ENCODE results near the gene EIF4E.
"Not testable (repeated sequence)": the region's sequence is repeated elsewhere in the genome, so short reads cannot be mapped to it uniquely, and the experiment has no call there.

Gene EIF4E

DNA sequence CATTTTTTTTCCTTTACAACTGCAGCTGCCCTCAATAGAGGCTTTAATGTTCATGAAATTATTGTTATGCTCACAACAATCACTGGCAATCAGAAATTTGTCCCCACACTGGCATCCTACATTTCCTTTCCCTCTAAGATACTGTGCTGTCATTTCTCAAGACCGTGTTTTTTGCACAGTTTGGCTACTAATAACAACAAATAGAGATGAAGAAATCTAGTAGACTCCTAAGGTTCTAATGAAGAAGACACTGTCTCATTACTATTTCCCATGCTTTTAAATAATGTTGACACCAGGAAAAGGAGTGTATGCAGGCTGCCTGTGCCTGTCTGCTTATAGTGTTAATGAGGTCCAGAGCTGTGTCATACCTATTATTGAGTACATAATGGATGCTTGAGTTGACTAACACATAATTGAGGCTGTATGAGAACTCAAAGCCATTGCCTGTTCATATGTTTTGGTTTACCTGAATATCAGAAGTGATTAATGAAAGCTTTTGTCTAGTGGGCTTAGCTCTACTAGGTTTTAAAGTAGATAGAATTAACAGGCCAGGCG is 1.5 kb upstream of the EIF4E start:
- DNase-seq: no peak

- DNase-seq: no peak
These were observed 671 bp upstream of the EIF4E start for GRCh38 chr4:98929341-98930267.

DNA sequence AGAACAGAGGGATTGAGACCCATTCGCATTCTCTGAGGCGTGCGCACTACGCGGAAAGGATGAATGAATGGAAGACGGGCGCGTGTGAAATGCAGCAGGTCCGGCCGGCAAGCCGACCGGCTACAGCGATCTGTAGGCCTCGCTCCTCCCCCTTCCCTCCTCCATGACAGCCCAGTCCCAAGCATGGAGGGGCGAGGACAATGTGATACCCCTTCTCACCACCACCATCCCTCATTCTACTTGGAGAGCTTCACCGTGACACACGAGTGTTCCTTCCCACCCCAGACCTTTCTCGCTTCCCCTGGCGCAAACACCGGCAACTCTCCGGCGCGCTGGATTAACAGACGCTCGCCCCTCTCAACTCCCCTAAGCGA is 815 bp downstream of the EIF4E start:
- DNase-seq: peak; percentile 83

GRCh38 chr4:98926257-98926656 is 2.7 kb downstream of the EIF4E start:
- DNase-seq: not testable (repeated sequence)

GRCh38 chr4:98921292-98921691 is 7.6 kb downstream of the EIF4E start:
- DNase-seq: no peak

- DNase-seq: no peak
These were observed 8.9 kb downstream of the EIF4E start for GRCh38 chr4:98919996-98920395.

DNA sequence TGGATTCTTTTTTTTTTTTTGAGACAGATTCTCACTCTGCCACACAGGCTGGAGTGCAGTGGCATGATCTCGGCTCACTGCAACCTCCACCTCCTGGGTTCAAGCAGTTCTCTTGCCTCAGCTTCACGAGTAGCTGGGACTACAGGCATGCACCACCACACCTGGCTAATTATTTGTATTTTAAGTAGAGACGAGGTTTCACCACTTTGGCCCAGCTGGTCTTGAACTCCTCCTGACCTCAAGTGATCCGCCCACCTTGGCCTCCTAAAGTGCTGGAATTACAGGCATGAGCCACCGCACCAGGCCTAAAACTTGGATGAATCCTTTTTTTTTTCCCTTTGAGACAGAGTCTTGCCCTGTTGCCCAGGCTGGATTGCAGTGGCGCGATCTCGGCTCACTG is 18.2 kb downstream of the EIF4E start:
- DNase-seq: not testable (repeated sequence)

DNA sequence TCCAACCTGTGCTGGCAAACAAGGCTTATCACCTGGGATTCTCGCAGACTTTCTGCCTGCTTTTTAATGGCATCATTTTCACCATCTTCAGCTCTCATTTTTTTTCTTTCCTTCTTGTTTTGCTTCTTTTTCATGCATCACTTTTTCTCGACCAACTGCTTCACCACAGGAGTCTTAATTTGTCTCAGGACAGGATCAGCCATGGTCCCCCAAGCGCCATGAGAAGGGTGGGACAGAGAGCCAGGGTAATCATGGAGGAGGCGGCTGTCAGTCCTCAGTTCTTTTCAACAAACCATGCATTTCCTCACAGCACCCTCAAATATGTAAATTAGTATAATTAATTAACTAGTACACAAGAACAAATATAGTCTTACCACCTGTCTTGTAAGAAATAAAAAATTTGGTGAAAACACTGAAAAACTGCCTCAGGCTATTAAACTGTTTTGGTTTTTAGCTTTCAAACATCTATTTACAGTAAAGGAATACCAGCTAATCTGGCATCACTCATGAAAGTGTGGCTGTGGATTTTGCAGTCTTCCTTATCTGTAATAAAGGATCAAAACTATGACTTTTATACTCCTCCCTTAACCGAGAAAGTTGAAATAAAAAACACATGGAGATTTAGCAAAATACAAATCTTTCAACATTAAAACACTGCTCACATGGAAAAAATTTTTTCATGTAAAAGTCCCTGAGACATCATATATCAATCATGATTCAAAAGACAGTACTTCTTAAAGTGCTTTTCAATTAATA is 19.1 kb downstream of the EIF4E start:
- DNase-seq: no peak

GRCh38 chr4:98908703-98909262 is 20.1 kb downstream of the EIF4E start:
- no peak for DNase-seq

DNA sequence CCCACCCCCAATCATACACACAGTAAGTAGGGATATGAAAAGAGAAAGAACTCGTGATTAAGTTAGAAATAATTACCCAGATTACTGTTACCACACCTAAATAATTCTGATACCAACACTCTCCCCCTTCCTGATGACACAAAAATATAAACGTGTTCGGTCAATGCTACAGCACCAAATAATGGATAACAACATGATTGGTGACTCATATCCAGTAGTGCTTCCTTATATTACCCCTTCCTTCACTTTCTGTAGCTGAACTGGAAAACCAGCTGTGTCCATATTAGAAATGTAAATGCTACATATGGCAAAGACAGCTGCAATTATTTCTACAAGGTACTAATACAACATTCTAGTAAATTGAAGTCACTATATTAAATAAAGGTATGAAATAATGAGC is 20.8 kb downstream of the EIF4E start:
- DNase-seq: no peak

- no peak for DNase-seq
These were observed 23.1 kb downstream of the EIF4E start for GRCh38 chr4:98905839-98906238.

GRCh38 chr4:98905297-98905696 is 23.6 kb downstream of the EIF4E start:
- DNase-seq: no peak

DNA sequence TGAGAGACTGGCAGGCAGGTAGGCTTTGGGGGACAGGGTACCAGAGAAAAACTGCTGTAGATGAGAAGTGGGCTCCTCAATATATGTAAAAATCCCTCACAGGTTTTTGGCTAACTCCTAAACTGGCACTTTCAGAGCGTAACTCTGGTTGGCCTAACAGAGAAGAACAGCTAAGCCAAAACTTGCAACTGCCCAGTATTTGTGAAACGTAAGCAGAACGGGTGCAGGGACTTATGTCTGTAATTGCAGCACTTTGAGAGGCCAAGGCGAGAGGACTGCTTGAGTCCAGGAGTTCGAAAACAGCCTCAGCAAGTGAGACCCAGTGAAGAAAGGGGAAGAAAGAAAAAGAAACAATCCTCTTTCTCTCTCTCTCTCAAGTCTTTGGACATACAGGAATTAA is 25.0 kb downstream of the EIF4E start:
- no peak for DNase-seq

GRCh38 chr4:98903561-98903960 is 25.4 kb downstream of the EIF4E start:
- DNase-seq: no peak

DNA sequence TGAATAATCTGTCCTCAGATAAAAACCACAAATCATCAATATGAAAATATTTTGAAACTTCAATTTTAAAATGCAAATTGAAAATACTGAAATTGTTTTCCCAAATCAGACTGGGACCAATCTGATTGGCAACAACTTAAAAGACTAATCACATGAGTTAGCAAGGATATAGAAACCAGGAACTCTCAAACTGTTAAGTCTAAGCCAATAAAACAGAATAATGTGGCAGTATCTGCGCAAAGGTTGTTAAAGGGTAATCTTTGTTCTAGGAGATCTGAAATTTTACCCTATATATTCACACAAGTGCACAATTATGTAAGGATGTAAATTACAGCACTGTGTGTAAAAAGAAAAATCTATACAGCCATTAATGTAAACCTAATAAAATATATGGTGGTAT is 29.7 kb downstream of the EIF4E start:
- no peak for DNase-seq

DNA sequence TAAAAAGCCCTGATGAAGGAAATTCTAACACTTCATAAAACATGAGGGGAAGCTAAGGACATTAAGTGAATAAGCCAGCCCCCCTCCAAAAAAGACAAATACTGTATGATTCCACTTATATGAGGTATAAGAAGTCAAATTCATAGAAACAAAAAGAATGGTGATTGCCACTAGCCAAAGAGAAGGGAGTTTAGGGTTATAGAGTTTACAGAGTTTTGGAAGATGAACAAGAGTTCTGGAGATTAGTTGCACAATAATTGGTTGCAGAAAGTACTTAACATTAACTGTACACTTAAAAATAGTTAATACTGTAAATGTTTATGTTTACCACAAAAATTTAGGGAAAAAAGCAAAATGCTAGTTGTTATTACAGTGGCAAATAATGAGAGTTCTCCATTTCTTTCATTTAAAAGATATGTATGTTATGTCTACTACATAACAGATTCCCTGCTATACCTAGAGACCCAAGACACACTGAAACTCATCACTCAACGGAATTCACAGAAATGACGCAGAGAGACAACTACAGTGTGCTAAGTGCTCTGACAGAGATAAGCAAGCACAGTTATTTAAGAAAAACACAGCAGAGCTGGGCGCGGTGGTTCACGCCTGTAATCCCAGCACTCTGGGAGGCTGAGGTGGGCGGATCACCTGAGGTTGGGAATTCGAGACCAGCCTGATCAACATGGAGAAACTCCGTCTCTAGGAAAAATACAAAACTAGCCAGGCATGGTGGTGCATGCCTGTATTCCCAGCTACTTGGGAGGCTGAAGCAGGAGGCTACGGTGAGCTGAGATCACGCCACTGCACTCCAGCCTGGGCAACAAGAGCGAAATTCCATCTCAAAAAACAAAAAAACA is 37.2 kb downstream of the EIF4E start:
- no peak for DNase-seq

DNA sequence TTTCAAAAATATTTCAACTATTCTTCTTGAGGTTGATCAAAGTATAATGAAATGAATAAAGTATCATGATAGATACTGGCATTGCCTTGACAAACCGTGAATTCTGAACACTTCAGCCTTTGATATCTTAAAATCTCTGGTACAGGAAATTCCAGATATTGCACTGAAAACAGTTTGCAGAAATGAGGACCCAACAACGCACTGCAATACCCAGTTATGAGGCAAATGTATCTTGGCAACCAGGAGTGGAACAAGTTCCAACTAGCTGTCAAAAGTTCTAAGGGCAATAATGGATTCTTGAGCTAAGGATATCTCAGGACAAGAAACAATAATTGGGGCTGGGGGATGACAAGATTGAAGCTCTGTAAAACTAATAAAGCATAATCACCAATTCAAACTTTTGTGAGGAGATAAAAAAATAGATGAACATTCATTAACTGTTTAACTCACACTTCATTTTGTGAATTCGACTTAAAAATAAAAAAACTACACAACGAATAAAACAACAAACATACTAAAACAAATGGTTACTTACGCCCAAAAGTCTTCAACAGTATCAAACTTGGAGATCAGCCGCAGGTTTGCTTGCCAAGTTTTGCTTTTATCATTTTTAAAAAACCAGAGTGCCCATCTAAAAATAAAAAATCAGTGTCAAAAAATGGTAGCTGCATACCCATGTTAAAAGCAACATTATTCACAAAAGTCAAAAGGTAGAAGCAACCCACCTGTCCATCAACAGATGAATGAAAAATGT is 38.1 kb downstream of the EIF4E start:
- no peak for DNase-seq

GRCh38 chr4:98887145-98887544 is 41.8 kb downstream of the EIF4E start:
- no peak for DNase-seq

- DNase-seq: not testable (repeated sequence)
These were observed 42.6 kb downstream of the EIF4E start for GRCh38 chr4:98886382-98886781.

GRCh38 chr4:98880884-98881283 is 48.0 kb downstream of the EIF4E start:
- not testable (repeated sequence) for DNase-seq

- DNase-seq: no peak
These were observed 49.4 kb downstream of the EIF4E start for GRCh38 chr4:98879515-98879914.

- no peak for DNase-seq
These were observed 55.9 kb downstream of the EIF4E start for GRCh38 chr4:98873059-98873458.

Measured in left hindlimb (tissue), 1 donor.